GM23248 (cell line): Measurements from ENCODE around the gene BTN2A1.

Experiments used
- EZH2 ChIP-seq: fragments of 200-600 bp; sonication (generic); IDR thresholded peaks from 2 replicates; pipeline ENCODE4 v1.6.1; 2018; ENCODE audit warnings: antibody characterized with exemption, mild to moderate bottlenecking; ENCODE audit not compliant: insufficient read depth, poor library complexity, severe bottlenecking
- EZH2phosphoT487 ChIP-seq: fragments of 200-600 bp; sonication (generic); IDR thresholded peaks from 2 replicates; pipeline ENCODE4 v1.6.1; 2018; ENCODE audit warnings: antibody characterized with exemption, moderate library complexity, mild to moderate bottlenecking, low read depth; ENCODE audit not compliant: insufficient read depth

DNA sequence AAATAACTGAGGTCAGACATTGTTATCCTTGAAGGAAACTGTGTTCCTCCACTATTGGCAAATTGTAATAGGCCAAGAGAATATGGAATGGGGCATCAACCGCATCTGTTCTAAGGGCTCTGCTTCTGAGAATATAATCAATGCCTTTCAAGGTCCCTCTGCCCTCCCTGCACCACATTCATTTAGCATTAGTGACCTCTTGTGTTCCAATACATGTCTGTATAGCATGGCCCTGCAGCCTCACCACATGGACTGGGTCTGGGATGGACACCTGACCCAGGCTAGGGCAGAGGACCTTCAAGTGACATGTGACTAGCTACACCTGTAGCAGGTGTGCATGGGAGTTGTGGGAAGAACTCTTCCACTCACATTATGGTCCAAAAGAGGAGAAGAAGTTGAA is 41.5 kb upstream of the BTN2A1 start:
- TF ChIP-seq EZH2 (no peak), EZH2phosphoT487 (no peak)
